ENCODE data around the gene AP4E1.
A peak's percentile ranks its signal among the peaks of the same experiment; 100 is the strongest.

AP4E1 gene

DNA sequence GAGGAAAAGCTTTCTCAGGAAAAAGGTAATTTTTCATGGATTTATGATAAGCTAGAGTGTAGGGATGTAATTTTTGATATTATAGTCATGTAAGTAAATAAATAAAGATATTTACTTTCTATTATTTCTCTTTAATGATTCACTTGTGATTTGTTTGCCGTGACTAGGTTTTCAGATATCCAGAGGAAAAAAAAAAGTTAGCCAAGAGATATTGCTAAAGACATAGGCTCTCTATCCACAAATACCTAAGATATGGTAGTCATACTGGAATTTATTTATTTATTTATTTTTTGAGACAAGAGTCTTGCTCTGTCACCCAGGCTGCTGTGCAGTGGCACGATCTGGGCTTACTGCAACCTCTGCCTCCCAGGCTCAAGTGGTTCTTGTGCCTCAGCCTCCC lies 59.9 kb downstream of the AP4E1 start (continued):
- no peak for TF ChIP-seq ZNF544 (tag by site-specific recombination; IDR thresholded peaks at IDR 0.05)

DNA sequence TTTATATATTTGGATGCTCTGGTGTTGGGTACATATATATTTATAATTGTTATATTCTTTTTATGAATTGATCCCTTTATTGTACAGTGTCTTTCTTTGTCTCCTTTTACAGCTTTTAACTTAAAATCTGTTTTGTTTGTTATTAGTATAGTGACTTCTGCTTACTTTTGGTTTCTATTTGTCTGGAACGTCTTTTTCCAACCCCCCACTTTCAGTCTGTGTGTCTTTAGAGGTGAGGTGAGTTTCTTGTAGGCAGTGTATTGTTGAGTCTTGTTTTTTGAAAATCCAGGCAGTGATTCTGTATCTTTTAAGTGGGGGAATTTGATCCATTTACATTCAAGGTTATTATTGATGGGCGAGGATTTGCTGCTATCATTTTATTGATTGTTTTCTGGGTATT lies 62.0 kb downstream of the AP4E1 start:
- TF ChIP-seq ZNF600 (tag by site-specific recombination; IDR thresholded peaks at IDR 0.05) = no peak
- TF ChIP-seq, protein P1, sequence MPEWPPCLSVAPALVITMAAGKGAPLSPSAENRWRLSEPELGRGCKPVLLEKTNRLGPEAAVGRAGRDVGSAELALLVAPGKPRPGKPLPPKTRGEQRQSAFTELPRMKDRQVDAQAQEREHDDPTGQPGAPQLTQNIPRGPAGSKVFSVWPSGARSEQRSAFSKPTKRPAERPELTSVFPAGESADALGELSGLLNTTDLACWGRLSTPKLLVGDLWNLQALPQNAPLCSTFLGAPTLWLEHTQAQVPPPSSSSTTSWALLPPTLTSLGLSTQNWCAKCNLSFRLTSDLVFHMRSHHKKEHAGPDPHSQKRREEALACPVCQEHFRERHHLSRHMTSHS (tag by site-specific recombination; IDR thresholded peaks at IDR 0.05) = no peak
- TF ChIP-seq, protein P2, sequence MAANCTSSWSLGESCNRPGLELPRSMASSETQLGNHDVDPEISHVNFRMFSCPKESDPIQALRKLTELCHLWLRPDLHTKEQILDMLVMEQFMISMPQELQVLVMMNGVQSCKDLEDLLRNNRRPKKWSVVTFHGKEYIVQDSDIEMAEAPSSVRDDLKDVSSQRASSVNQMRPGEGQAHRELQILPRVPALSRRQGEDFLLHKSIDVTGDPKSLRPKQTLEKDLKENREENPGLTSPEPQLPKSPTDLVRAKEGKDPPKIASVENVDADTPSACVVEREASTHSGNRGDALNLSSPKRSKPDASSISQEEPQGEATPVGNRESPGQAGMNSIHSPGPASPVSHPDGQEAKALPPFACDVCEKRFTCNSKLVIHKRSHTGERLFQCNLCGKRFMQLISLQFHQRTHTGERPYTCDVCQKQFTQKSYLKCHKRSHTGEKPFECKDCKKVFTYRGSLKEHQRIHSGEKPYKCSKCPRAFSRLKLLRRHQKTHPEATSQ (tag by site-specific recombination; IDR thresholded peaks at IDR 0.05) = no peak
- no peak for TF ChIP-seq ZNF530 (tag by site-specific recombination; IDR thresholded peaks at IDR 0.05; ENCODE audit: low read depth)
- TF ChIP-seq ZNF112 (tag by site-specific recombination; IDR thresholded peaks at IDR 0.05) = no peak
- TF ChIP-seq, protein P3, sequence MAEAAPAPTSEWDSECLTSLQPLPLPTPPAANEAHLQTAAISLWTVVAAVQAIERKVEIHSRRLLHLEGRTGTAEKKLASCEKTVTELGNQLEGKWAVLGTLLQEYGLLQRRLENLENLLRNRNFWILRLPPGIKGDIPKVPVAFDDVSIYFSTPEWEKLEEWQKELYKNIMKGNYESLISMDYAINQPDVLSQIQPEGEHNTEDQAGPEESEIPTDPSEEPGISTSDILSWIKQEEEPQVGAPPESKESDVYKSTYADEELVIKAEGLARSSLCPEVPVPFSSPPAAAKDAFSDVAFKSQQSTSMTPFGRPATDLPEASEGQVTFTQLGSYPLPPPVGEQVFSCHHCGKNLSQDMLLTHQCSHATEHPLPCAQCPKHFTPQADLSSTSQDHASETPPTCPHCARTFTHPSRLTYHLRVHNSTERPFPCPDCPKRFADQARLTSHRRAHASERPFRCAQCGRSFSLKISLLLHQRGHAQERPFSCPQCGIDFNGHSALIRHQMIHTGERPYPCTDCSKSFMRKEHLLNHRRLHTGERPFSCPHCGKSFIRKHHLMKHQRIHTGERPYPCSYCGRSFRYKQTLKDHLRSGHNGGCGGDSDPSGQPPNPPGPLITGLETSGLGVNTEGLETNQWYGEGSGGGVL (tag by site-specific recombination; IDR thresholded peaks at IDR 0.05) = no peak
- TF ChIP-seq ZNF266 (tag by site-specific recombination; IDR thresholded peaks at IDR 0.05; ENCODE audit: low read depth) = no peak
- TF ChIP-seq, protein P4, sequence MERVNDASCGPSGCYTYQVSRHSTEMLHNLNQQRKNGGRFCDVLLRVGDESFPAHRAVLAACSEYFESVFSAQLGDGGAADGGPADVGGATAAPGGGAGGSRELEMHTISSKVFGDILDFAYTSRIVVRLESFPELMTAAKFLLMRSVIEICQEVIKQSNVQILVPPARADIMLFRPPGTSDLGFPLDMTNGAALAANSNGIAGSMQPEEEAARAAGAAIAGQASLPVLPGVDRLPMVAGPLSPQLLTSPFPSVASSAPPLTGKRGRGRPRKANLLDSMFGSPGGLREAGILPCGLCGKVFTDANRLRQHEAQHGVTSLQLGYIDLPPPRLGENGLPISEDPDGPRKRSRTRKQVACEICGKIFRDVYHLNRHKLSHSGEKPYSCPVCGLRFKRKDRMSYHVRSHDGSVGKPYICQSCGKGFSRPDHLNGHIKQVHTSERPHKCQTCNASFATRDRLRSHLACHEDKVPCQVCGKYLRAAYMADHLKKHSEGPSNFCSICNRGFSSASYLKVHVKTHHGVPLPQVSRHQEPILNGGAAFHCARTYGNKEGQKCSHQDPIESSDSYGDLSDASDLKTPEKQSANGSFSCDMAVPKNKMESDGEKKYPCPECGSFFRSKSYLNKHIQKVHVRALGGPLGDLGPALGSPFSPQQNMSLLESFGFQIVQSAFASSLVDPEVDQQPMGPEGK (tag by site-specific recombination; IDR thresholded peaks at IDR 0.05) = no peak
- no peak for TF ChIP-seq ZNF132 (tag by site-specific recombination; IDR thresholded peaks at IDR 0.05; ENCODE audit: borderline replicate concordance)
- TF ChIP-seq ZNF324 (tag by site-specific recombination; IDR thresholded peaks at IDR 0.05) = no peak
- no peak for TF ChIP-seq ZNF510 (tag by site-specific recombination; IDR thresholded peaks at IDR 0.05; ENCODE audit: insufficient replicate concordance)
- no peak for TF ChIP-seq ZNF155 (tag by site-specific recombination; IDR thresholded peaks at IDR 0.05)
- ChIA-PET POLR2A (no interaction called here), CTCF (no interaction called here)
- Histone ChIP-seq H3K4me3 (ENCODE audit: low read depth, low read length) (no peak overlapping the region), H3K27ac (ENCODE audit: extremely low read depth, low read depth, low read length) (no peak overlapping the region), H3K4me1 (ENCODE audit: control insufficient read depth, insufficient read depth, low read length) (no peaks in the 10 kb centered on the region), H3K9me3 (ENCODE audit: control insufficient read depth, insufficient read depth, low read depth, low read length) (no peaks in the 10 kb centered on the region), H3K36me3 (ENCODE audit: control insufficient read depth in 2 of 2, insufficient read depth in 1 of 2, low read length in 2 of 2) (peaks cover 4 to 12% of the 10 kb centered on the region in 2 experiments)

DNA sequence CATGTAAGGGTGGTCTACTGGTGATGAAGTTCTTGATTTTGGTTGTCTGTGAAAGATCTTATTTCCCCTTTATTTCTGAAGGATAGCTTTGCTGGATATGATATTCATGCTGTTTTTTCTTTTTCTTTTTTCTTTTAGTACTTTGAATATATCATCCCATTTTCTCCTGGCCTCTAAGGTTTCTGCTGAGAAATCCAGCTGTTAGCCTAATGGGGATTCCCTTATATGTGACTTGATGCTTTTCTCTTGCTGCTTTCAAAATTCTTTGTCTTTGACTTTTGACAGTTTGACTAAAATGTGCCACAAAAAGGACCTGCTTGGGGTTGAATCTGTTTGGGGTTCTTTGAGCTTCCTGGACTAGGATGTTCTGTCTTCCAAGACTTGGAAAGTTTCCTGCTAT lies 62.6 kb downstream of the AP4E1 start:
- H3K4me1 ChIP-seq (ENCODE audit: control insufficient read depth, insufficient read depth, low read length) = no peaks in the 10 kb centered on the region
- peak; percentile 93 for TF ChIP-seq ZNF791 (tag by site-specific recombination; IDR thresholded peaks at IDR 0.05)
- TF ChIP-seq, protein P5, sequence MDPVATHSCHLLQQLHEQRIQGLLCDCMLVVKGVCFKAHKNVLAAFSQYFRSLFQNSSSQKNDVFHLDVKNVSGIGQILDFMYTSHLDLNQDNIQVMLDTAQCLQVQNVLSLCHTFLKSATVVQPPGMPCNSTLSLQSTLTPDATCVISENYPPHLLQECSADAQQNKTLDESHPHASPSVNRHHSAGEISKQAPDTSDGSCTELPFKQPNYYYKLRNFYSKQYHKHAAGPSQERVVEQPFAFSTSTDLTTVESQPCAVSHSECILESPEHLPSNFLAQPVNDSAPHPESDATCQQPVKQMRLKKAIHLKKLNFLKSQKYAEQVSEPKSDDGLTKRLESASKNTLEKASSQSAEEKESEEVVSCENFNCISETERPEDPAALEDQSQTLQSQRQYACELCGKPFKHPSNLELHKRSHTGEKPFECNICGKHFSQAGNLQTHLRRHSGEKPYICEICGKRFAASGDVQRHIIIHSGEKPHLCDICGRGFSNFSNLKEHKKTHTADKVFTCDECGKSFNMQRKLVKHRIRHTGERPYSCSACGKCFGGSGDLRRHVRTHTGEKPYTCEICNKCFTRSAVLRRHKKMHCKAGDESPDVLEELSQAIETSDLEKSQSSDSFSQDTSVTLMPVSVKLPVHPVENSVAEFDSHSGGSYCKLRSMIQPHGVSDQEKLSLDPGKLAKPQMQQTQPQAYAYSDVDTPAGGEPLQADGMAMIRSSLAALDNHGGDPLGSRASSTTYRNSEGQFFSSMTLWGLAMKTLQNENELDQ (tag by site-specific recombination; IDR thresholded peaks at IDR 0.05; ENCODE audit: low read depth) = no peak
- H3K27ac ChIP-seq (ENCODE audit: extremely low read depth, low read depth, low read length) = no peak overlapping the region
- CTCF ChIA-PET = no interaction called here
- POLR2A ChIA-PET = no interaction called here
- no peaks in the 10 kb centered on the region for H3K9me3 ChIP-seq (ENCODE audit: control insufficient read depth, insufficient read depth, low read depth, low read length)
- H3K4me3 ChIP-seq (ENCODE audit: low read depth, low read length) = no peak overlapping the region
- peaks cover 4 to 12% of the 10 kb centered on the region in 2 experiments for H3K36me3 ChIP-seq (ENCODE audit: control insufficient read depth in 2 of 2, insufficient read depth in 1 of 2, low read length in 2 of 2)
